ENCODE results near the gene GMCL1. TPM values are rescaled to one million over a fixed set of nuclear protein-coding genes. Genes with fewer than 3 reads are reported as not detected.

The GMCL1 gene
- total and polyA plus RNA-seq, 2 of the 13 experiments (the other 11 are each of a cell fraction or from before 2014, with no cell fraction given), result 18.7 to 24.0 TPM

DNA sequence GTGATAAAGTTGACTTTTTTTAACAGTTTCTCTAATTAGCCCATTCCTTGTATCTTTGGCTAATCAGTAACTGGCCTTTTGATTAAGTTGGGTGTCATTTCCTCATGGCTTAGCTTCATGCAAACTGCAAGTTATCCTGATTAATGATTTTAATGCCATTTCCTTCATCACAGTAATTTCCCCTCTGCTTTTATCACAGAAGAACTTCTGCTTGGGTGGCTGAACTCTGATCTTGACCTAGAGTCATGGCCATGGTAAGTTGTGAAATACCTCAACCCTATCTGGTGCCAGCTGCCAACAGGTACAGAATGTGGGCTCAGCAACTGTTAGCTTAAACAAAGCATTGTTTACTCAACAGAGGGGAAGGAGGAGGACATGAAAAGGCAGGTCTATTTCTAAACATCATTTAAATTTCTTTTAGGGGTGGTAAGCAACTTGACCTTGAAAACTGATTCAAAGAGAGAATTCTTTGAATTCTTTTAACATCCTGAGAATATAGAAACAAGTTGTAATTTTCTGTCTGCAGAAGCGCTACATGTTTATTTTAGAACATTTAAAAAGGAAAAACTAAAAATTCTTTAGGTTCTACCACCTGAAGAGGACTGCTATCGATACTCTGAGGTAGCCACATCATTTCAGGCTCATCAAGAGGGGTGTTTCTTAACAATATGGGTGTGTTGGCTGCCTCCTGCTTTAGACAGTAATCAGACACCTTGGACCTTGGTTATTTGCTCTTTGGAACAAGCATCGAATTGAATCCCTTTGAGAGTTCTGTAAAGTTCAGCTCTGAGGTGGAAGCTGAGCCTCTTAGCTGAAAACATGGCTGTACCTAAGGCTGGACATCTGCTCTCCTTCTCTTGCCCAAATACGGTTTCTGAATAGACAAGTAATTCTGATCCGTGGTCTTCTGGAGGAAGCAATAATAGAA is 47.9 kb upstream of the GMCL1 start:
- peak overlapping the region; percentile 58 for H3K4me2 ChIP-seq (ENCODE audit: low read depth, low read length)
- 5% methylated on average over 5 of the region's 5 CpGs for WGBS (ENCODE audit: low lambda C conversion rate)
- in situ Hi-C loops (cut with HindIII; ENCODE audit: extremely low pct_ligation_motif_present, low pct_unique_long_range_greater_than_20kb), result no loop called here
- H3K4me3 ChIP-seq (replicated peaks in 1 of 3; ENCODE audit: insufficient read depth in 1 of 3, low read depth in 2 of 3, low read length in 3 of 3), result peak overlapping the region in 2 of 3 experiments; percentile 14 to 26; a peak in 2 of 6 replicates
- BruUV-seq (replicated peaks), result no TSS peak
- H3K36me3 ChIP-seq (replicated peaks in 1 of 2; ENCODE audit: control insufficient read depth in 1 of 2, insufficient read depth in 2 of 2, low read length in 2 of 2), result peaks cover 4 to 21% of the 10 kb centered on the region in 2 experiments; a peak in 3 of 5 replicates
- peak; percentile 96 for FAIRE-seq
- POLR2A ChIA-PET, result interaction anchor here (0.6 to 2.6 kb wide), 12 partner anchors 9 to 409 kb away, joined by 3 to 67 read pairs (median 5); partner anchors contain the start of genes ANXA4, C2orf42 and GMCL1
- peaks cover 6% of the 10 kb centered on the region; the same call in 1 of the 2 replicates for H4K20me1 ChIP-seq (ENCODE audit: insufficient read depth, low read length)
- H3K27ac ChIP-seq (ENCODE audit: extremely low read length, insufficient read depth, low read length), result peak overlapping the region; percentile 66
- DNase-seq (ENCODE audit: low spot score), result peak; percentile 97
- peaks cover 66% of the 10 kb centered on the region for H3K4me1 ChIP-seq (ENCODE audit: insufficient read depth, low read length)
- ATAC-seq, result peak; percentile 91
- H2AFZ ChIP-seq (ENCODE audit: low read length), result no peak overlapping the region
- intact Hi-C loops (cut with micrococcal nuclease; ENCODE audit: unreplicated experiment), result loop anchor here (1.0 to 5.0 kb wide), 4 partner anchors 8 to 39 kb away; partner anchors contain the start of gene ANXA4
- no peaks in the 10 kb centered on the region for H3K79me2 ChIP-seq (ENCODE audit: insufficient read depth, low read length)
- no peaks in the 10 kb centered on the region for H3K27me3 ChIP-seq (ENCODE audit: control insufficient read depth in 1 of 2, insufficient read depth in 2 of 2, low read length in 2 of 2)
- CTCF ChIA-PET (ENCODE audit: low intra/inter-chr PET ratio, low total read pairs), result interaction anchor here (1.7 kb wide), 1 partner anchor 35 kb away, joined by 5 read pairs; no protein-coding TSS in a partner anchor
- peak overlapping the region; percentile 28 for H3K9ac ChIP-seq (ENCODE audit: insufficient read depth, low read depth, low read length)
- H3K9me3 ChIP-seq (ENCODE audit: low read length), result no peaks in the 10 kb centered on the region
- TF ChIP-seq, protein P1, sequence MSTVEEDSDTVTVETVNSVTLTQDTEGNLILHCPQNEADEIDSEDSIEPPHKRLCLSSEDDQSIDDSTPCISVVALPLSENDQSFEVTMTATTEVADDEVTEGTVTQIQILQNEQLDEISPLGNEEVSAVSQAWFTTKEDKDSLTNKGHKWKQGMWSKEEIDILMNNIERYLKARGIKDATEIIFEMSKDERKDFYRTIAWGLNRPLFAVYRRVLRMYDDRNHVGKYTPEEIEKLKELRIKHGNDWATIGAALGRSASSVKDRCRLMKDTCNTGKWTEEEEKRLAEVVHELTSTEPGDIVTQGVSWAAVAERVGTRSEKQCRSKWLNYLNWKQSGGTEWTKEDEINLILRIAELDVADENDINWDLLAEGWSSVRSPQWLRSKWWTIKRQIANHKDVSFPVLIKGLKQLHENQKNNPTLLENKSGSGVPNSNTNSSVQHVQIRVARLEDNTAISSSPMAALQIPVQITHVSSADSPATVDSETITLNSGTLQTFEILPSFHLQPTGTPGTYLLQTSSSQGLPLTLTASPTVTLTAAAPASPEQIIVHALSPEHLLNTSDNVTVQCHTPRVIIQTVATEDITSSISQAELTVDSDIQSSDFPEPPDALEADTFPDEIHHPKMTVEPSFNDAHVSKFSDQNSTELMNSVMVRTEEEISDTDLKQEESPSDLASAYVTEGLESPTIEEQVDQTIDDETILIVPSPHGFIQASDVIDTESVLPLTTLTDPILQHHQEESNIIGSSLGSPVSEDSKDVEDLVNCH (CRISPR knock-in tag; IDR thresholded peaks at IDR 0.05), result no peak
- TF ChIP-seq, protein P2, sequence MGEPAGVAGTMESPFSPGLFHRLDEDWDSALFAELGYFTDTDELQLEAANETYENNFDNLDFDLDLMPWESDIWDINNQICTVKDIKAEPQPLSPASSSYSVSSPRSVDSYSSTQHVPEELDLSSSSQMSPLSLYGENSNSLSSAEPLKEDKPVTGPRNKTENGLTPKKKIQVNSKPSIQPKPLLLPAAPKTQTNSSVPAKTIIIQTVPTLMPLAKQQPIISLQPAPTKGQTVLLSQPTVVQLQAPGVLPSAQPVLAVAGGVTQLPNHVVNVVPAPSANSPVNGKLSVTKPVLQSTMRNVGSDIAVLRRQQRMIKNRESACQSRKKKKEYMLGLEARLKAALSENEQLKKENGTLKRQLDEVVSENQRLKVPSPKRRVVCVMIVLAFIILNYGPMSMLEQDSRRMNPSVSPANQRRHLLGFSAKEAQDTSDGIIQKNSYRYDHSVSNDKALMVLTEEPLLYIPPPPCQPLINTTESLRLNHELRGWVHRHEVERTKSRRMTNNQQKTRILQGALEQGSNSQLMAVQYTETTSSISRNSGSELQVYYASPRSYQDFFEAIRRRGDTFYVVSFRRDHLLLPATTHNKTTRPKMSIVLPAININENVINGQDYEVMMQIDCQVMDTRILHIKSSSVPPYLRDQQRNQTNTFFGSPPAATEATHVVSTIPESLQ (CRISPR knock-in tag; conservative IDR thresholded peaks at IDR 0.05), result no peak; the same call in 1 of the 2 replicates
- TF ChIP-seq, protein P3, sequence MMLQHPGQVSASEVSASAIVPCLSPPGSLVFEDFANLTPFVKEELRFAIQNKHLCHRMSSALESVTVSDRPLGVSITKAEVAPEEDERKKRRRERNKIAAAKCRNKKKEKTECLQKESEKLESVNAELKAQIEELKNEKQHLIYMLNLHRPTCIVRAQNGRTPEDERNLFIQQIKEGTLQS (CRISPR knock-in tag; IDR thresholded peaks at IDR 0.05), result peak; percentile 76
- TF ChIP-seq CCAR2 (optimal IDR thresholded peaks at IDR 0.05; ENCODE audit: low read depth, low read length) (no peak), ARNT (IDR thresholded peaks at IDR 0.05) (no peak), ZNF781 (CRISPR knock-in tag; IDR thresholded peaks at IDR 0.05; ENCODE audit: borderline replicate concordance, not compliant biosample characterization) (no peak), ZNF550 (CRISPR knock-in tag; IDR thresholded peaks at IDR 0.05; ENCODE audit: borderline replicate concordance) (no peak), MLLT10 (CRISPR knock-in tag; IDR thresholded peaks at IDR 0.05) (no peak), NFATC3 (CRISPR knock-in tag; IDR thresholded peaks at IDR 0.05) (no peak), ZNF772 (CRISPR knock-in tag; IDR thresholded peaks at IDR 0.05) (peak; percentile 81; the same call in 1 of the 2 replicates), SP2 (CRISPR knock-in tag; IDR thresholded peaks at IDR 0.05) (no peak), FOXK2 (IDR thresholded peaks at IDR 0.05) (0 out of 2 replicates have a peak, but pooled peaks have one; percentile 10), ATM (IDR thresholded peaks at IDR 0.05; ENCODE audit: borderline replicate concordance) (no peak), ATF1 (CRISPR knock-in tag; IDR thresholded peaks at IDR 0.05) (0 out of 2 replicates have a peak, but pooled peaks have one; percentile 52), SP5 (CRISPR knock-in tag; IDR thresholded peaks at IDR 0.05; ENCODE audit: borderline replicate concordance, low read depth) (peak; percentile 93)
- TF ChIP-seq, protein P4, sequence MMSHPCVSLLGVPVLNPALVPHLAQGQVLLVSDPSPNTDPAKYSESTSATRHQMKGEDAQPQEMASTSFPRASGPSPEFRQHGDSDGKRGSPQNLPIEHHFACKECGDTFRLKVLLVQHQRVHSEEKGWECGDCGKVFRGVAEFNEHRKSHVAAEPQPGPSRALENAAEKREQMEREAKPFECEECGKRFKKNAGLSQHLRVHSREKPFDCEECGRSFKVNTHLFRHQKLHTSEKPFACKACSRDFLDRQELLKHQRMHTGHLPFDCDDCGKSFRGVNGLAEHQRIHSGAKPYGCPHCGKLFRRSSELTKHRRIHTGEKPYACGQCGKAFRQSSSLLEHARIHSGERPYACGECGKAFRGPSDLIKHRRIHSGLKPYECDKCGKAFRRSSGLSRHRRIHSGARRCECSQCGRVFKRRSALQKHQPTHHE (CRISPR knock-in tag; IDR thresholded peaks at IDR 0.05; ENCODE audit: borderline replicate concordance), result no peak; the same call in 1 of the 2 replicates
